DND-41 (cell line): Measurements from ENCODE around the gene PCDH1.

Experiments used
- EZH2 ChIP-seq: IDR thresholded peaks from 3 replicates; pipeline ENCODE4 v1.6.1; 2012; ENCODE audit warnings: borderline replicate concordance, low read depth, mild to moderate bottlenecking, moderate library complexity, low read length, inconsistent platforms; ENCODE audit not compliant: severe bottlenecking
- TF ChIP-seq, protein P1 (sequence below): IDR thresholded peaks from 2 replicates; pipeline ENCODE4 v1.5.1; 2012; ENCODE audit warnings: borderline replicate concordance, low read length, moderate library complexity, mild to moderate bottlenecking; ENCODE audit not compliant: poor library complexity, severe bottlenecking; ENCODE audit errors: extremely low read depth

DNA sequence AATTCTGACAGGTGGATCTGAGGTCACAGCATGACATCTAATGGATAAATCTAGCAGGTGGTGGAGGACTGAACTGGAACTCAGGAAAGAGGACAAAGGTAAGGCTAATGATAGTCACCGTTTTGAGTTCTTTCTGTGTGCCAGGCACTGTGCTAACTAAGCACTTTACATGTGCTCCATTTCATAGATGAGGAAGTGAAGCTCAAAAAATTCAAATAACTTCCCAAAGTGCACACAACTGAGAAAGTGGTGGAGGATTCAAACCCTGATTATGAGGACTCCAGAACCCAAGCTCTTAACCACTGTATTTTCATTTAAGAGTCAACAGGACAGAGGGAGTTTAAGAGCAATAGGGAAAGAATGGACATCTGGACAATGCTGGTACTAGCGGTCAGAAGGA, 38.3 kb upstream of the PCDH1 start:
- TF ChIP-seq, protein P1, sequence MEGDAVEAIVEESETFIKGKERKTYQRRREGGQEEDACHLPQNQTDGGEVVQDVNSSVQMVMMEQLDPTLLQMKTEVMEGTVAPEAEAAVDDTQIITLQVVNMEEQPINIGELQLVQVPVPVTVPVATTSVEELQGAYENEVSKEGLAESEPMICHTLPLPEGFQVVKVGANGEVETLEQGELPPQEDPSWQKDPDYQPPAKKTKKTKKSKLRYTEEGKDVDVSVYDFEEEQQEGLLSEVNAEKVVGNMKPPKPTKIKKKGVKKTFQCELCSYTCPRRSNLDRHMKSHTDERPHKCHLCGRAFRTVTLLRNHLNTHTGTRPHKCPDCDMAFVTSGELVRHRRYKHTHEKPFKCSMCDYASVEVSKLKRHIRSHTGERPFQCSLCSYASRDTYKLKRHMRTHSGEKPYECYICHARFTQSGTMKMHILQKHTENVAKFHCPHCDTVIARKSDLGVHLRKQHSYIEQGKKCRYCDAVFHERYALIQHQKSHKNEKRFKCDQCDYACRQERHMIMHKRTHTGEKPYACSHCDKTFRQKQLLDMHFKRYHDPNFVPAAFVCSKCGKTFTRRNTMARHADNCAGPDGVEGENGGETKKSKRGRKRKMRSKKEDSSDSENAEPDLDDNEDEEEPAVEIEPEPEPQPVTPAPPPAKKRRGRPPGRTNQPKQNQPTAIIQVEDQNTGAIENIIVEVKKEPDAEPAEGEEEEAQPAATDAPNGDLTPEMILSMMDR = no peak
- TF ChIP-seq EZH2 = no peak
